Mesenchymal stem cell (in vitro differentiated cells and primary cell): ENCODE data around the gene BCR.

ENCODE experiments used
- DNase-seq: peaks from one replicate; pipeline ENCODE4 v3.0.0-alpha.2; 2013
- H2AFZ ChIP-seq: one replicate; pipeline ENCODE4 v1.6.1; 2013; ENCODE audit warnings: low read depth, mild to moderate bottlenecking, control low read depth, inconsistent platforms, low read length, moderate library complexity
- H2AK5ac ChIP-seq: 2 replicates; pipeline ENCODE4 v1.6.1; 2013; ENCODE audit warnings: low read length, moderate library complexity, mild to moderate bottlenecking, inconsistent platforms; ENCODE audit not compliant: severe bottlenecking
- H2BK120ac ChIP-seq: one replicate; pipeline ENCODE4 v1.6.1; 2013; ENCODE audit warnings: low read depth, mild to moderate bottlenecking, inconsistent platforms, low read length, moderate library complexity
- H2BK12ac ChIP-seq, 2 experiments: one replicate each; pipeline ENCODE4 v1.6.1; 2013; ENCODE audit warnings: inconsistent platforms in 2 of 2, low read length in 2 of 2, mild to moderate bottlenecking in 2 of 2, moderate library complexity in 2 of 2, control low read depth in 1 of 2
- H2BK15ac ChIP-seq: one replicate; pipeline ENCODE4 v1.6.1; 2013; ENCODE audit warnings: mild to moderate bottlenecking, low read depth, inconsistent platforms; ENCODE audit not compliant: poor library complexity, severe bottlenecking
- H2BK5ac ChIP-seq: 2 replicates; pipeline ENCODE4 v1.6.1; 2013; ENCODE audit warnings: low read depth, mild to moderate bottlenecking, low read length, control low read depth, inconsistent platforms; ENCODE audit not compliant: poor library complexity, severe bottlenecking
- H3K14ac ChIP-seq, 2 experiments: one replicate each; pipeline ENCODE4 v1.6.1; 2013; ENCODE audit warnings: inconsistent platforms in 2 of 2, low read length in 2 of 2, control low read depth in 1 of 2, mild to moderate bottlenecking in 1 of 2, moderate library complexity in 1 of 2
- H3K18ac ChIP-seq, 2 experiments: one replicate each; pipeline ENCODE4 v1.6.1; 2013; ENCODE audit warnings: inconsistent platforms in 2 of 2, low read length in 2 of 2, control low read depth in 1 of 2, low read depth in 1 of 2, mild to moderate bottlenecking in 1 of 2
- H3K23ac ChIP-seq, 2 experiments: one replicate each; pipeline ENCODE4 v1.6.1; 2013; ENCODE audit warnings: inconsistent platforms in 2 of 2, low read length in 2 of 2, mild to moderate bottlenecking in 2 of 2, moderate library complexity in 2 of 2, control low read depth in 1 of 2
- H3K27ac ChIP-seq: 2 replicates; pipeline ENCODE4 v1.5.1; 2013; ENCODE audit warnings: mild to moderate bottlenecking, moderate library complexity, low read length, control low read depth, inconsistent platforms; ENCODE audit not compliant: poor library complexity, severe bottlenecking
- H3K27me3 ChIP-seq, 2 experiments: 2 replicates each; pipeline versions ENCODE4 v1.6.1 to v1.7.0; 2013; ENCODE audit warnings: low read length in 2 of 2, mild to moderate bottlenecking in 2 of 2, moderate library complexity in 2 of 2, control low read depth in 1 of 2, inconsistent platforms in 1 of 2; ENCODE audit not compliant: control insufficient read depth in 1 of 2, insufficient read depth in 1 of 2
- H3K36me3 ChIP-seq, 2 experiments: 2 replicates each; pipeline versions ENCODE4 v1.6.1 to v1.7.0; 2013; ENCODE audit warnings: low read length in 2 of 2, control low read depth in 1 of 2, inconsistent platforms in 1 of 2, low read depth in 1 of 2, mild to moderate bottlenecking in 1 of 2; ENCODE audit not compliant: insufficient read depth in 2 of 2, control insufficient read depth in 1 of 2
- H3K4ac ChIP-seq, 2 experiments: one replicate each; pipeline ENCODE4 v1.6.1; 2013; ENCODE audit warnings: inconsistent platforms in 2 of 2, low read length in 2 of 2, mild to moderate bottlenecking in 2 of 2, moderate library complexity in 2 of 2, control low read depth in 1 of 2, low read depth in 1 of 2
- H3K4me1 ChIP-seq: 2 replicates; pipeline ENCODE4 v1.6.1; 2013; ENCODE audit warnings: low read depth, low read length, control low read depth; ENCODE audit not compliant: control insufficient read depth, insufficient read depth
- H3K4me2 ChIP-seq: 2 replicates; pipeline ENCODE4 v1.6.1; 2013; ENCODE audit warnings: low read length, mild to moderate bottlenecking, inconsistent platforms; ENCODE audit not compliant: poor library complexity, severe bottlenecking
- H3K4me3 ChIP-seq, 2 experiments: 2 replicates each; pipeline versions ENCODE4 v1.5.1 to v1.7.0; 2013; ENCODE audit warnings: low read length in 2 of 2, mild to moderate bottlenecking in 2 of 2, control low read depth in 1 of 2, low read depth in 1 of 2; ENCODE audit not compliant: insufficient read depth in 1 of 2
- H3K79me1 ChIP-seq: replicated peaks from 2 replicates; pipeline ENCODE4 v1.6.1; 2013; ENCODE audit warnings: mild to moderate bottlenecking, control low read depth, low read length, inconsistent platforms; ENCODE audit not compliant: poor library complexity, severe bottlenecking
- H3K9ac ChIP-seq: 2 replicates; pipeline ENCODE4 v1.7.0; 2013; ENCODE audit warnings: mild to moderate bottlenecking, low read length, moderate library complexity
- H3K9me3 ChIP-seq: 2 replicates; pipeline ENCODE4 v1.7.0; 2013; ENCODE audit warnings: mild to moderate bottlenecking, low read length; ENCODE audit not compliant: control insufficient read depth
- H4K8ac ChIP-seq: one replicate; pipeline ENCODE4 v1.6.1; 2013; ENCODE audit warnings: inconsistent platforms, mild to moderate bottlenecking, low read length, moderate library complexity
- H4K91ac ChIP-seq: one replicate; pipeline ENCODE4 v1.6.1; 2013; ENCODE audit warnings: mild to moderate bottlenecking, low read length, inconsistent platforms
- WGBS: methylation state at CpG from one replicate; pipeline ENCODE4 v1.1.7; 2013; ENCODE audit warnings: mixed read lengths; 5-methylcytosine and 5-hydroxymethylcytosine counted together

The BCR gene

GRCh38 chr22:23151827-23152226, 28.5 kb upstream of the BCR start:
- DNase-seq: no peak
- Histone ChIP-seq H3K79me1 (no peaks in the 10 kb centered on the region), H3K9ac (no peak overlapping the region), H3K27me3 (no peaks in the 10 kb centered on the region), H2BK5ac (no peak overlapping the region), H2AFZ (no peak overlapping the region), H3K36me3 (peaks cover 26 to 31% of the 10 kb centered on the region in 2 experiments), H3K18ac (no peak overlapping the region), H3K14ac (no peak overlapping the region), H3K4me3 (no peak overlapping the region), H3K4ac (no peak overlapping the region), H2BK15ac (no peak overlapping the region), H4K8ac (no peak overlapping the region), H3K4me2 (no peak overlapping the region), H3K27ac (no peak overlapping the region), H3K23ac (no peak overlapping the region), H2BK12ac (no peak overlapping the region), H3K4me1 (peaks cover 5% of the 10 kb centered on the region), H2BK120ac (no peak overlapping the region), H4K91ac (no peak overlapping the region), H2AK5ac (no peak overlapping the region), H3K9me3 (no peaks in the 10 kb centered on the region)
- 87% methylated on average over 13 of the region's 16 CpGs for WGBS

- Histone ChIP-seq H3K27me3 (no peaks in the 10 kb centered on the region), H4K91ac (no peak overlapping the region), H3K79me1 (no peaks in the 10 kb centered on the region), H3K36me3 (peaks cover 26 to 31% of the 10 kb centered on the region in 2 experiments), H2BK12ac (no peak overlapping the region), H2AFZ (no peak overlapping the region), H3K9me3 (no peaks in the 10 kb centered on the region), H3K9ac (no peak overlapping the region), H3K4me3 (no peak overlapping the region), H3K4me1 (peaks cover 4% of the 10 kb centered on the region), H3K4ac (no peak overlapping the region), H4K8ac (no peak overlapping the region), H3K27ac (no peak overlapping the region), H3K4me2 (no peak overlapping the region), H2AK5ac (no peak overlapping the region), H2BK15ac (no peak overlapping the region), H3K14ac (no peak overlapping the region), H3K18ac (no peak overlapping the region), H2BK5ac (no peak overlapping the region), H3K23ac (no peak overlapping the region), H2BK120ac (no peak overlapping the region)
- 89% methylated on average over 19 of the region's 19 CpGs for WGBS
- DNase-seq: no peak
These were observed 27.8 kb upstream of the BCR start for GRCh38 chr22:23152238-23153114.

- 74% methylated on average over 6 of the region's 7 CpGs for WGBS
- no peak overlapping the region for H2BK12ac ChIP-seq
- no peak overlapping the region for H4K8ac ChIP-seq
These were observed 26.3 kb upstream of the BCR start for GRCh38 chr22:23153994-23154393.

GRCh38 chr22:23154461-23154860, 25.8 kb upstream of the BCR start:
- H3K27ac ChIP-seq: no peak overlapping the region
- no peak overlapping the region for H4K91ac ChIP-seq
- no peak overlapping the region for H2BK12ac ChIP-seq
- DNase-seq: no peak
- WGBS: 93% methylated on average over 4 of the region's 5 CpGs
- no peaks in the 10 kb centered on the region for H3K27me3 ChIP-seq
- H3K4me3 ChIP-seq: no peak overlapping the region
- peaks cover 26 to 30% of the 10 kb centered on the region in 2 experiments for H3K36me3 ChIP-seq
- H2BK5ac ChIP-seq: no peak overlapping the region
- H3K23ac ChIP-seq: no peak overlapping the region
- H4K8ac ChIP-seq: no peak overlapping the region
- H2BK120ac ChIP-seq: no peak overlapping the region
- no peak overlapping the region for H3K18ac ChIP-seq
- no peak overlapping the region for H2AFZ ChIP-seq
- H2BK15ac ChIP-seq: no peak overlapping the region
- no peak overlapping the region for H3K4me2 ChIP-seq
- H3K14ac ChIP-seq: no peak overlapping the region
- no peaks in the 10 kb centered on the region for H3K9me3 ChIP-seq
- no peak overlapping the region for H3K9ac ChIP-seq
- peaks cover 14% of the 10 kb centered on the region for H3K4me1 ChIP-seq
- no peaks in the 10 kb centered on the region for H3K79me1 ChIP-seq
- no peak overlapping the region for H2AK5ac ChIP-seq
- H3K4ac ChIP-seq: no peak overlapping the region

More at GRCh38 chr22:23153994-23154393, 26.3 kb upstream of the BCR start:
- no peak for DNase-seq
- Histone ChIP-seq H2BK5ac (no peak overlapping the region), H3K4me1 (peaks cover 11% of the 10 kb centered on the region), H2AFZ (no peak overlapping the region), H3K36me3 (peaks cover 27 to 28% of the 10 kb centered on the region in 2 experiments), H3K4me3 (no peak overlapping the region), H3K14ac (no peak overlapping the region), H4K91ac (no peak overlapping the region), H3K4ac (no peak overlapping the region), H3K9ac (no peak overlapping the region), H2AK5ac (no peak overlapping the region), H3K27me3 (no peaks in the 10 kb centered on the region), H2BK120ac (no peak overlapping the region), H3K79me1 (no peaks in the 10 kb centered on the region), H3K4me2 (no peak overlapping the region), H3K23ac (no peak overlapping the region), H2BK15ac (no peak overlapping the region), H3K18ac (no peak overlapping the region), H3K9me3 (no peaks in the 10 kb centered on the region), H3K27ac (no peak overlapping the region)
